K562 (cell line): Measurements from ENCODE around the gene CHERP. TPM values are rescaled to one million over a fixed set of nuclear protein-coding genes. Genes with fewer than 3 reads are reported as not detected.
A peak's percentile ranks its signal among the peaks of the same experiment; 100 is the strongest.

Experiments
- ADNP ChIP-seq: fragments of 200-800 bp; sonication (Bioruptor generic); IDR thresholded peaks from 2 replicates; pipeline ENCODE4 v1.6.1; 2016; ENCODE audit warnings: missing genetic modification characterization, missing compliant biosample characterization
- CBX8 ChIP-seq: fragments of 200-600 bp; sonication (generic); IDR thresholded peaks from 2 replicates; pipeline ENCODE4 v1.6.1; 2012; ENCODE audit warnings: borderline replicate concordance, mixed run types, low read depth, mild to moderate bottlenecking, moderate library complexity, mixed read lengths, low read length, control low read depth, inconsistent platforms; ENCODE audit not compliant: poor library complexity, severe bottlenecking; ENCODE audit errors: extremely low read depth
- CREB3L1 ChIP-seq: fragments of 450-650 bp; IDR thresholded peaks from 2 replicates; pipeline ENCODE4 v1.6.1; 2014; ENCODE audit warnings: low read depth, mild to moderate bottlenecking, moderate library complexity, borderline replicate concordance
- CXXC5 ChIP-seq: fragments of 250-450 bp; sonication (Bioruptor Pico); IDR thresholded peaks from 2 replicates; pipeline ENCODE4 v1.8.0; 2022; ENCODE audit warnings: inconsistent platforms, mild to moderate bottlenecking, moderate library complexity
- ELF4 ChIP-seq: fragments of 450-650 bp; formaldehyde crosslinking; IDR thresholded peaks from 2 replicates; pipeline ENCODE4 v1.4.0; 2022; ENCODE audit warnings: missing genetic modification characterization
- EP300 ChIP-seq: IDR thresholded peaks from 2 replicates; pipeline ENCODE4 v1.6.1; 2012; ENCODE audit warnings: low read length, improper control_type of control experiment
- ETS1 ChIP-seq: conservative IDR thresholded peaks from 2 replicates; pipeline ENCODE4 v1.6.1; 2011; ENCODE audit warnings: low read depth, mild to moderate bottlenecking, low read length; ENCODE audit not compliant: control insufficient read depth
- MECOM ChIP-seq: fragments of 250-450 bp; sonication (Bioruptor Pico); IDR thresholded peaks from 2 replicates; pipeline ENCODE4 v1.8.0; 2022; ENCODE audit warnings: inconsistent platforms
- MEIS2 ChIP-seq: fragments of 450-650 bp; IDR thresholded peaks from 2 replicates; pipeline ENCODE4 v1.6.1; 2014; ENCODE audit warnings: mild to moderate bottlenecking; ENCODE audit not compliant: partially characterized antibody
- POLR2G ChIP-seq: fragments of 200-400 bp; formaldehyde crosslinking; IDR thresholded peaks from 2 replicates; pipeline ENCODE4 v1.6.1; 2017; ENCODE audit warnings: low read depth, mild to moderate bottlenecking, antibody characterized with exemption, low read length, moderate library complexity
- SPI1 ChIP-seq: IDR thresholded peaks from 2 replicates; pipeline ENCODE4 v1.6.1; 2011; ENCODE audit warnings: low read depth, low read length, control low read depth, borderline replicate concordance
- SUPT5H ChIP-seq: fragments of 450-650 bp; IDR thresholded peaks from 2 replicates; pipeline ENCODE4 v1.6.1; 2016
- polyA plus RNA-seq, 8 experiments: library from polyadenylated mRNA; depleted of rRNA in 4 of 8; stranded (reverse) in 5 of 8; unstranded in 3 of 8; fragments of >200 nt; fragmentation: Nextera tagmentation in 2 of 8; fragmentation: Illumina TruSeq in 1 of 8; extraction: Ambion mirVana in 2 of 8; extraction: Trizol in 1 of 8; gene quantifications; 2 replicates each; pipeline versions ENCODE4 v1.2.1 to v1.2.3, GENCODE V29; 2011 to 2014; ENCODE audit warnings: inconsistent platforms in 1 of 8, missing spikeins in 1 of 8
- total RNA-seq, 7 experiments: library from RNA; depleted of rRNA in 6 of 7; stranded (reverse); fragments of >200 nt in 6 of 7; fragmentation: Illumina TruSeq in 2 of 7; extraction: Trizol in 2 of 7; gene quantifications; 2 replicates each; pipeline versions ENCODE4 v1.2.1 to v1.2.3, GENCODE V29; 2011 to 2021; ENCODE audit warnings: low replicate concordance in 1 of 7
- TF ChIP-seq, protein P1 (sequence below): sonication (generic); formaldehyde crosslinking; IDR thresholded peaks from 2 replicates; pipeline ENCODE4 v1.8.1; 2022; ENCODE audit warnings: missing genetic modification reagents
- TF ChIP-seq, protein P2 (sequence below): fragments of 450-650 bp; IDR thresholded peaks from 2 replicates; pipeline ENCODE4 v1.6.1; 2016; ENCODE audit warnings: borderline replicate concordance
- TF ChIP-seq, protein P3 (sequence below), 2 experiments: fragments of 450-650 bp in 1 of 2; sonication (generic) in 1 of 2; formaldehyde crosslinking in 1 of 2; IDR thresholded peaks in 1 of 2; conservative IDR thresholded peaks in 1 of 2; 2 replicates each; pipeline versions ENCODE4 v1.6.1 to v1.8.1; 2016 to 2023; ENCODE audit warnings: mild to moderate bottlenecking in 2 of 2, moderate library complexity in 2 of 2, inconsistent platforms in 1 of 2, missing genetic modification reagents in 1 of 2
- TF ChIP-seq, protein P4 (sequence below), 3 experiments: fragments of 200-800 bp in 1 of 3; sonication (Bioruptor generic) in 1 of 3; sonication (generic) in 1 of 3; formaldehyde crosslinking in 1 of 3; IDR thresholded peaks; 2 replicates each; pipeline versions ENCODE4 v1.6.1 to v1.8.0; 2016 to 2022; ENCODE audit warnings: mild to moderate bottlenecking in 2 of 3, missing compliant biosample characterization in 2 of 3, missing genetic modification characterization in 2 of 3, missing genetic modification reagents in 1 of 3

CHERP gene
- total and polyA plus RNA-seq, 9 of the 15 experiments (the other 6 are each of a cell fraction or from before 2014, with no cell fraction given) = 0.60 to 85.1 (median 7.8) TPM

DNA sequence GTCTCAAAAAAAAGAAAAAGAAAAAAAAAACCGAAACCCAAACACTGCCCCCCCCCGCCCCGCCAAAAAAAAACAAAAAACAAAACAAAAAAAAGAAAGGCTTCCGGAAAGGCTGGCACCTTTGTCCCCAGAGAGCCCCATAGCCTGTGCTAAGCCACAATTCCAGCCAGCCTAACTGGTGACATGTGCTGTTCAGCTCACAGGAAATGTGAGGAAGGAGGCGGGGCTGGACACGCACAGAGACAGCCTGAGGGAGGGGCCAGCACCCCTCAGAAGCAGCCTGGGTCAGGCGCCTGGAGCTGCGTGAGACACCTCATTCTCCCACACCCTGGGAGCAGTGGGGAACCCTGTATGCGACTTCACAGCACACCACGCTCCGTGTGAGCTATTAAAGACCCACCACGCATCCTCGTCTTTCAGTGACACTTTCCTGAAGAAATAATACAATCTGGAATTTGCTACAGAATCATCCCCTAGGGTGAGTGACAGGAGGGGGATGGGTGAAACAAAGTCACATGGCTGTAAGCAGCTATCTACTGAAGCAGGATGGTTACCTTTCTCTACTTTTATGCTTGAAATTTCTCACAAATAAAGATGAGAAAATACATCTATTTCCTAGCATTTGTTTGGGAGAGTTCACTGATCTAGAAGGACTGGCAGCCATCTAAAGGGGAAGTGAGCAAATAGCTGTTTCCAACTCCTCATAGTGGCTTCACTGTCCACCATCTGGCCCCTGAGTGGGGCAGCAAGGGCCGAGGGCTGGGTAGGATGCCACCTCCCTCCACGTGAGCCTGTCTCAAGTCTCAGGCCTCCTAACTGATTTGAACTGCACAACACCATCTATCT is 42.2 kb upstream of the CHERP start (continued):
- TF ChIP-seq CREB3L1 (0 out of 2 replicates have a peak, but pooled peaks have one; percentile 20), CBX8 (no peak), MECOM (peak; percentile 54; the same call in 1 of the 2 replicates), ETS1 (peak; percentile 55; the same call in 1 of the 2 replicates), MEIS2 (peak; percentile 74), ELF4 (CRISPR knock-in tag) (peak; percentile 13; the same call in 1 of the 2 replicates), SPI1 (peak; percentile 87), EP300 (peak; percentile 33; the same call in 1 of the 2 replicates), ADNP (no peak), POLR2G (peak; percentile 61), CXXC5 (CRISPR knock-in tag) (peak; percentile 67), SUPT5H (peak; percentile 58)
- TF ChIP-seq, protein P1, sequence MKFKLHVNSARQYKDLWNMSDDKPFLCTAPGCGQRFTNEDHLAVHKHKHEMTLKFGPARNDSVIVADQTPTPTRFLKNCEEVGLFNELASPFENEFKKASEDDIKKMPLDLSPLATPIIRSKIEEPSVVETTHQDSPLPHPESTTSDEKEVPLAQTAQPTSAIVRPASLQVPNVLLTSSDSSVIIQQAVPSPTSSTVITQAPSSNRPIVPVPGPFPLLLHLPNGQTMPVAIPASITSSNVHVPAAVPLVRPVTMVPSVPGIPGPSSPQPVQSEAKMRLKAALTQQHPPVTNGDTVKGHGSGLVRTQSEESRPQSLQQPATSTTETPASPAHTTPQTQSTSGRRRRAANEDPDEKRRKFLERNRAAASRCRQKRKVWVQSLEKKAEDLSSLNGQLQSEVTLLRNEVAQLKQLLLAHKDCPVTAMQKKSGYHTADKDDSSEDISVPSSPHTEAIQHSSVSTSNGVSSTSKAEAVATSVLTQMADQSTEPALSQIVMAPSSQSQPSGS (CRISPR knock-in tag) = no peak
- TF ChIP-seq, protein P2, sequence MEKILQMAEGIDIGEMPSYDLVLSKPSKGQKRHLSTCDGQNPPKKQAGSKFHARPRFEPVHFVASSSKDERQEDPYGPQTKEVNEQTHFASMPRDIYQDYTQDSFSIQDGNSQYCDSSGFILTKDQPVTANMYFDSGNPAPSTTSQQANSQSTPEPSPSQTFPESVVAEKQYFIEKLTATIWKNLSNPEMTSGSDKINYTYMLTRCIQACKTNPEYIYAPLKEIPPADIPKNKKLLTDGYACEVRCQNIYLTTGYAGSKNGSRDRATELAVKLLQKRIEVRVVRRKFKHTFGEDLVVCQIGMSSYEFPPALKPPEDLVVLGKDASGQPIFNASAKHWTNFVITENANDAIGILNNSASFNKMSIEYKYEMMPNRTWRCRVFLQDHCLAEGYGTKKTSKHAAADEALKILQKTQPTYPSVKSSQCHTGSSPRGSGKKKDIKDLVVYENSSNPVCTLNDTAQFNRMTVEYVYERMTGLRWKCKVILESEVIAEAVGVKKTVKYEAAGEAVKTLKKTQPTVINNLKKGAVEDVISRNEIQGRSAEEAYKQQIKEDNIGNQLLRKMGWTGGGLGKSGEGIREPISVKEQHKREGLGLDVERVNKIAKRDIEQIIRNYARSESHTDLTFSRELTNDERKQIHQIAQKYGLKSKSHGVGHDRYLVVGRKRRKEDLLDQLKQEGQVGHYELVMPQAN = peak; percentile 88; the same call in 1 of the 2 replicates
- TF ChIP-seq, protein P3, sequence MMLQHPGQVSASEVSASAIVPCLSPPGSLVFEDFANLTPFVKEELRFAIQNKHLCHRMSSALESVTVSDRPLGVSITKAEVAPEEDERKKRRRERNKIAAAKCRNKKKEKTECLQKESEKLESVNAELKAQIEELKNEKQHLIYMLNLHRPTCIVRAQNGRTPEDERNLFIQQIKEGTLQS (IDR thresholded peaks at IDR 0.05) = peak; percentile 10; the same call in 1 of the 2 replicates
- TF ChIP-seq, protein P3 (CRISPR knock-in tag; conservative IDR thresholded peaks at IDR 0.05) = no peak
- TF ChIP-seq, protein P4, sequence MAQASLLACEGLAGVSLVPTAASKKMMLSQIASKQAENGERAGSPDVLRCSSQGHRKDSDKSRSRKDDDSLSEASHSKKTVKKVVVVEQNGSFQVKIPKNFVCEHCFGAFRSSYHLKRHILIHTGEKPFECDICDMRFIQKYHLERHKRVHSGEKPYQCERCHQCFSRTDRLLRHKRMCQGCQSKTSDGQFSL (CRISPR knock-in tag; IDR thresholded peaks at IDR 0.05) = peak; percentile 25; the same call in 1 of the 2 replicates
- TF ChIP-seq, protein P4 (tag; IDR thresholded peaks at IDR 0.05) = no peak
